Right ventricle myocardium superior (tissue), 1 donor: ENCODE measurements around the gene GATA5. TPM values are rescaled to one million over a fixed set of nuclear protein-coding genes. Genes with fewer than 3 reads are reported as not detected.

ENCODE experiments used
- ATAC-seq: fragments of 200-7000 bp; cut with Tn5 transposase; one replicate; pipeline ENCODE4 v1.9.1; 2020; ENCODE audit warnings: mild to moderate bottlenecking; ENCODE audit not compliant: poor library complexity
- DNase-seq: peaks from one replicate; pipeline ENCODE4 v3.0.0-alpha.2; 2020
- intact Hi-C: fragments of 100-400 bp; cut with DNase I; formaldehyde crosslinking; loops from one replicate; pipeline ENCODE4 v1.11.2; 2022
- long read RNA-seq: library from polyadenylated mRNA; unstranded; transcript quantifications from one replicate; pipeline ENCODE4 v2.0.0, GENCODE V29; 2021
- total RNA-seq: library from RNA; stranded (reverse); fragmentation: NEBNext Ultra II Directional; extraction: Animal tissue kit (Norgen Biotek cat#: 25700); gene quantifications from one replicate; pipeline ENCODE4 v1.2.1, GENCODE V29; 2021
- donor health status: DM: no; HTN: yes; CAD: no; lungs with severe emphysema.

Gene GATA5
- total RNA-seq = 1.7 TPM
- long read RNA-seq, transcript GATA5-201 (7 exons, 2,595 nt) = major isoform, 12 of 23 reads
- long read RNA-seq, partial matches to known transcripts = 8 of 23 reads
- long read RNA-seq, other reads (novel, unspliced or antisense) = 3 of 23 reads

- DNase-seq = no peak
- intact Hi-C loops = no loop called here
- ATAC-seq = no peak
Observed at GRCh38 chr20:62475772-62476055, at the start of gene GATA5. TSS of gene GATA5 (minus strand) at chr20:62475995. CDS start at chr20:62475521, 474 bp downstream.

- intact Hi-C loops = no loop called here
- no peak for DNase-seq
- no peak for ATAC-seq
Observed at GRCh38 chr20:62525014-62525413, 49.2 kb upstream of the GATA5 start.

- DNase-seq (no peak), ATAC-seq (no peak)
- intact Hi-C loops = no loop called here
Observed at GRCh38 chr20:62524505-62524911, 48.7 kb upstream of the GATA5 start.

DNA sequence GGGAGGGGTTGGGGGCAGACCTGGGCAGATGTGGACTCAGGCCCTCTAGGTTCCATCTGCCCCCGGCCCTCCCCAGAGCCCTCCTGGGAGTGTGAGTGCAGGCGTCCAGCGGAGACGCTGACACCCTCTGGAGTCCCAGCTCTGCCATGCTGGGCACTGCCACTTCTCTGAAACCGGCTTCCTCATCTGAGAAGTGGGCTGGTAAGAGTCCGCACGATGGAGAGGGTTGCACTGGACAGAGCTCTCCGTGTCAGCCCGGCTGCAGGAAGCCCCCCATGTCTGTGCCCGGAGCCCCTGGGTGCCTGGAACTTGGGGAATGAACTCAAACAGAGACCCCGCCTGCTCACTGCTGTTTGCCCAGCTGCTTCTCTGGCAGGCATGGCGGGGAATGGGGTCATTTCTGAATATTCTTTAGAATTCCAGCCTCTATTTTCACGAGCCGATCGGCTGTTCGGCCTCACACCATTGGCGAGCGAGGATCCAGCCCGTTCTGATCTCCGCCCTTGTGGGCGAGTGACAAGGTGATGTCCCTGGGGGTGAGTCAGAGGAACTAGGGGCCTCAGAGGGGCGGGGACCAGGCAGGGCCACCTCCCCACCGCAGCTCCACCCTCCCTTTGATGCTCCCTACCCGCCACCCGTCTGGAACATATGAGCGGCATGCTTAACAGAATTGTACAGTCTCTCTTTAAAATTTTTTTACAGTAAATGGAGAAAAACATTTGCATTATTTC, 47.8 kb upstream of the GATA5 start:
- ATAC-seq = no peak
- intact Hi-C loops = no loop called here
- DNase-seq = no peak

- intact Hi-C loops = no loop called here
- DNase-seq = no peak
- ATAC-seq = no peak
Observed at GRCh38 chr20:62522748-62523396, 47.1 kb upstream of the GATA5 start.

DNA sequence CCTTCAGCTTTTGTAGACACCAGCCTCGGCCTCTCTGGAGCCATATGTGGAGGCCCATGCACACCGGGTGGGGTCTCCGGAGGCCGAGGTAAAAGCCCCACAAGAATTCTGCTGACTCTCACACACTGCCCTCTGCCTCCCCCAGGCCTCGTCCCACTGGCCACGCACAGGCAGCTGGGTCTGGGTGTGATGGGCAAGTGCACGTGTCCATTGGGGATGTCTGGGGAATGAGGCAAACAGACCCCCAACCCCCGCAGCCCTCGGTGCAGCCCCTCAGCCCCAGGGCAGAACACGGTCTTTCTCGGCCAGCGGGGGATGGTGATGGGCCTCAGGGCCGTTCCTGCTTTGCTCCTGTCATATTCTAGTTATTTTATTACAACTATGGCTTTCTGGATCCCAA, 44.0 kb upstream of the GATA5 start:
- no peak for ATAC-seq
- intact Hi-C loops = no loop called here
- DNase-seq = no peak

DNA sequence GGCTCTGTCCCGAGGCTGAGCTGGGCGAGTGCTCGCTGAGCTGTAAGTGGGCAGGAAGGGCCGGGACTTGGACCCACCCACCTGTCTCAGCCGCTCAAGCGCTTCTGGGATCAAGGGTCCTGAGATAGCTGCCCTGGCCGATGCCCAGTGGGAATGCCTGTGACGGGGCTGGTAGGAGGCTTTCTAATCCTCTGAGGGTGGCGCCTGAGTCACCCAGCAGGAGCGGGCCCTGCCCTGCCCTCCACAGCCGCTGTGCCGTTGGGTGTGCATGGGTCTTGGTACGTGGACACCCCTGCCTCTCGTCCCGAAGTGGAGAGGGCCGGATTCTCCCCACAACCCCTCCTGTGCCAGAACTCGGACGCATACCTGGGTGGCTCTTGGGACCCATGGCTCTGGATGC, 43.1 kb upstream of the GATA5 start:
- DNase-seq = no peak
- intact Hi-C loops = no loop called here
- no peak for ATAC-seq

DNA sequence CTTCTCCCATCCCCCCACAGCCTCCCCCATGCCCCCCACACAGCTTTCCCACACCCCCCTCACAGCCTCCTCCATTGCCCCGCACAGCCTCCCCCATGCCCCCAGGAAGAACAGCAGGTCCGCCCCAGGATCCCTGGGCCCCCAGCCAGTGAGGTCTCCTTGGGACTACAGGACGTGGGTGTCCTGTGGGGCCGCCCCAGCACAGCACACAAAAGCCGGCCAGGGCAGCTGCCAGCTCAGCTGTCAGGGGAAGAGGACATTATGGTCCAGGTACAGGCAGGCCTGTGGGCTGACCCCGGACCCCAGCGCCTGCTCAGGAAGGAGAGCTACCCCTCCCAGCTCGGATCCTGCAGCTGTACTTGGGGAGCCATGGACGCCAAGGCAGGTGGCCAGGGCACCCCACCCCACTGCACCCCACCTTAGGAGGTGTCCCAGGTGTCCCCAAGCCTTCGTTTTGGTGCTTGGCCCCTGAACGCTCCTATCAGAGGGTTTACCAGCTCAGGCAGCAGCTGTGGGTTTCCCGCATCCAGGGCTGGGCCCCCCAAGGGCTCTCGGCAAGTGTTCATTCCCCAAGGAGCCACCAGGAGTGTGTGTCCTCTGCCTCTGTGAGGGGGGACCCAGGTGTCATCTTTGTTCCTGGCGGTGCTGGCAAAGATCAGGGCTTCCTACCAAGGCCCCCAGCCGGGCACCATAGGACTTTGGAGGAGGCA, 42.3 kb upstream of the GATA5 start:
- no peak for ATAC-seq
- intact Hi-C loops = no loop called here
- no peak for DNase-seq

GRCh38 chr20:62517168-62517567, 41.4 kb upstream of the GATA5 start:
- ATAC-seq (no peak), DNase-seq (no peak)
- intact Hi-C loops = no loop called here

DNA sequence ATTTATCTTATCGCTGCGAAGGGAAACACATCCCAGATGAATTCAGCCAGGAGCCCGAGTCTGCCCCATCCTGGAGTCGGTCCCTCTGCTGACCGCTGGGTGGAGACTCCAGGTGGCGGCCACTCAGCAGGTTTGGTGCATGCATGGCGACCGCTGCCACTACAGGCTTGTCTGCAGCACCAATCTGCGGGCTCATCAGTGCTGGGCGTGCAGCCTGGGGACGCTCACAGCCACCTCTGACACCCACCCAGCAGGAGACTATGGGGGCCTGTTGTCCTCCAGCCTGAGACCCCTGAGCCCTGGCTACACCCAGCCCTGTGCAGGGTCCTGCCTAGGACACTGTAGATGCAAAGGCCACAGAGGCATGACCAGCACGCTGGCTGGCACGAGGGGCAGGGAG, 40.5 kb upstream of the GATA5 start:
- peak; percentile 67 for ATAC-seq
- no peak for DNase-seq
- intact Hi-C loops = no loop called here

- DNase-seq (no peak), ATAC-seq (no peak)
- intact Hi-C loops = no loop called here
Observed at GRCh38 chr20:62515826-62516225, 40.0 kb upstream of the GATA5 start.

- ATAC-seq (no peak), DNase-seq (no peak)
- intact Hi-C loops = no loop called here
Observed at GRCh38 chr20:62515280-62515679, 39.5 kb upstream of the GATA5 start.

DNA sequence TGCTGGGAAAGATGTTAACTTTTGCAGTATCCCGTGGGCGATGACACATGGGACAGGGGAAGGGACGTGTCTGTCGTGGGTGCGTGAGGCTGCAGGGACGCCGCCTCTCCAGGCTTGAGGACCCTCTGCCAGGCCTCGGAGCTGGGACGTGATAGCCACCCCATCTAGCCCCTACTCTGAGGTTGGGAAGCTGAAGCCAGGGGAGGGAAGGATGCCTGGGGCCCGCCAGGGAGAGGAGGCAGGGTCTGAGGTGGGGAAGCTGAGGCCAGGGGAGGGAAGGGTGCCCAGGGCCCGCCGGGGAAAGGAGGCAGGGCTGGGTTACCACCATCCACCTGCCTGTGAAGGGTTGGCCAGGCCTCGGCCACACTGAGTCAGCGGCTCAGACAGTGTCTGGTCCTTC, 38.2 kb upstream of the GATA5 start:
- intact Hi-C loops = no loop called here
- no peak for DNase-seq
- no peak for ATAC-seq

DNA sequence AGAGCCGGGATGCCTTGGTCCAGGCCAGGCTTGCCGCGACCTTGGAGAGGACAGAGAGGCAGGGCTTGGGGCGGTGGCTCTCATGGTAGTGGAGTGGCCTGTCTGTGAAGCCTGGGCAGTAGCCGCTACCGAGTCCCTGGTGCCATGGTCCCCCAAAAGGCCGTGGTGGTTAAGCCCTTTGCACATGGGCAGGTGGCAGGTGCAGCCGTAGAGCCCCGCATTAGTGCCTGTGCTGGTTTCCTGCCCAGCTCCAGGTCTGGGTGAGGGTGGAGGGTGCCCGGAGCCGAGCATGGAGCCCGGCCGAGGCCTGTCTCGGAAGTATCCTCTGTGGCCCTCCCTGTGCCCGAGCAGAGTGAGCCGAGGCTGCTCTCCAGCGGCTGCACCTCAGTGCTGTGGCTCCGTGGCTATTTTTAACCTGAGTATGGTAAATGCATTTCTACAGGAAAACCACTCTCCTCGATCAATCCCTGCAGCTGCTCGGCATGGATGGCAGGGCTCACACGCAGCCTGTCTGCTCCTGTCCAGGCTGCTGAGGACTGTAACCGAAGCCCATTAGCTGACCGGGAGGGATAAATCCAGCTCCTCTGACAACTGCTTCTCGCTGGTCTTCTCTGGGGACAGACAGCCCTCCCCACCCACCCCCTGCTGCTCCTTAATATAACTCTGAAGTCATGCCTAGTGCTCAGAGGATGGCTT, 36.3 kb upstream of the GATA5 start:
- intact Hi-C loops = no loop called here
- ATAC-seq = peak; percentile 72
- DNase-seq = no peak

- intact Hi-C loops = no loop called here
- DNase-seq = no peak
- peak; percentile 11 for ATAC-seq
Observed at GRCh38 chr20:62511300-62511914, 35.6 kb upstream of the GATA5 start.

DNA sequence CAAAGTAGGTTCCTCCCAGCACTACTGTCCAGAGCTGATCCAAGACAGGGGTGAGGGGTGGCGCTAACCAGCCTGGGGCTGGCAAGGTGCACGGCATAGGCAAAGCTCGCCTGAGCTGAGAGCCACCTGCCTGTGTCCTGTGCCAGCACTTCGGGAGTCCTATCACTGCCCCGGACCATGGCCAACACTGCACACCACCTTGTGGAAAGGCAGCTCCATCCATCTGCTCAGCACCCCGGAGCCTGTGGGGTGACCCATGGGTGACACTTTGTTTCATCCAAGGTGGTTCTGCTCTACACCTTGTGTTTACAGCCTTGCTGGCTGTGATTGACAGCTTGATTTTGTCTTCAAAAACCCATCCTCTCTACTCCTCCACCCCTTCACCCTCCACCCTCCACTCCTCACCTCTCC, 32.9 kb upstream of the GATA5 start:
- intact Hi-C loops = loop anchor here (10.0 kb wide), 1 partner anchor 214 kb away; no protein-coding TSS in a partner anchor
- ATAC-seq (no peak), DNase-seq (no peak)

DNA sequence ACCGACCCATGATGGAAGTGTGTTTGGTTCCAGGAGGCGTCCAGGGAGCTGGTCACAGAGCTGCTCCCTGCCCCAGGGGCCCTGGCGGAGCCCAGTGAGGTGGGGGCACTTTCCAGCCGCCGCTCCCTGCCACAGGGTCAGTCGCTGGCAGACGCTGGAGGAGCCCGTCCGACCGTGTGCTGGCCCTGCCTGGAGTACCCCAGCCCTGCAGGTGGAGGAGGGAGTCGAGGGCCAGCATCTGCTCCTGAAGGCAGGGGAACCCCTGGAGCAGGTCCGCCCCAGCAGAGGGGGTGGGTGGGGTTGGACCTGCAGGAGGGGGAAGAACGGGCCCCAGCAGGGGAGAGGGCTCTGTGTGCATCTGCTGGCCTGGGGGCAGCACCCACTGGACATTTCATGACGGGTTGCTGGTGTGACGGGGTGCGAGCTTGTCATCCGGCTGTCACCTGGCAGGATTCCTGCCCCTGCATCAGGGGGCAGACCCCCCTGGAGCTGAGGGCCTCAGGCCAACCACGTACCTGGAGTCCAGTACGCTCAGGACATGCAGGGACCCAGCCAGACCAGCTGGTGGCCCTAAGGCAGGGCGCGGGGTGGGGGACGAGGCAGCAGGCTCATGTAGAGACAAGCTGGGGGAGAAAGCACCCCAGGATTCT, 32.3 kb upstream of the GATA5 start:
- no peak for ATAC-seq
- intact Hi-C loops = loop anchor here (10.0 kb wide), 1 partner anchor 213 kb away; no protein-coding TSS in a partner anchor
- DNase-seq = no peak

DNA sequence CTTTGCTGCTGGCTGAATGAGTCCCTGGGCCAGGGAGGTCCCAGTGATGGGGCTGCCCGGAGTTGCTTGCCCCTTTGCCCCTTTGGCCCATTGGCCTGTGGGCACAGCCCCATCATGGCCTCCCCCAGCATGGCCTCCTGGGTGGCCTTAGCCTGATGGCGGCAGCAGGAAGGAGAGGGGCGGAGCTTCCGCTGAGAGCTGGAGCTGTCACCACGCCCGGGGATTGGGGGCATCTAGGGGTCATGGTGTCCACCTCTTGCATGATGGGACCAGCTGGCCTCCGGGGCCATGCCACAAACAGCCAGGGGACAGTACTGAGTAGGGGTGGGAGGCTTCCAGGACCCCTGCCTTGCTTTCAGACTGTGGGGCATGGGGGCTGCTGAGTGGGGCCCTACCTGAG, 31.5 kb upstream of the GATA5 start:
- intact Hi-C loops = loop anchor here (10.0 kb wide), 1 partner anchor 213 kb away; no protein-coding TSS in a partner anchor
- no peak for ATAC-seq
- DNase-seq = no peak
